NT2/D1 (cell line): ENCODE measurements around the gene APRT.

Source experiments
- SUZ12 ChIP-seq: IDR thresholded peaks from 2 replicates; pipeline ENCODE4 v1.6.1; 2011; ENCODE audit not compliant: insufficient read length, insufficient read depth; ENCODE audit errors: extremely low read depth
- YY1 ChIP-seq: IDR thresholded peaks from 2 replicates; pipeline ENCODE4 v1.6.1; 2011; ENCODE audit not compliant: insufficient read length, insufficient read depth

DNA sequence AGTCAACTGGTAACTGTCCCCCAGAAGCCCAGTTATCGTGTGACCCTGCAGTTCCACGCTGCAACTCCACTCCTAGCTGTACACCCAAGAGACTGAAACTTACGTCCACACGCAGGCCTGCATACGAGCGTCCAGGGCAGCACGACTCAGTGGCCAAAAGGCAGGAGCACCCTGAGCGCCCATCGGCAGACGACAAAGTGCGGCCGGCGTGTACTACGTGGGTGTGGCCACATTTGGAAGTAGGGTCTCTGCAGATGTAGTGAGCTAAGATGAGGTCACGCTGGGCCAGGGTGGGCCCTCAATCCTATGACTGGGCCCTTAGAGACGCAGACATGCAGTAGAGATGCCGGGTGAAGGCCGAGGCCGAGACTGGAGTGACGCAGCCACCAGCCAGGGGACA is 31.5 kb upstream of the APRT start:
- no peak for TF ChIP-seq SUZ12
- TF ChIP-seq YY1: no peak
